ENCODE measurements around the gene AP1M1.

Gene AP1M1

GRCh38 chr19:16213076-16213475 is 15.4 kb downstream of the AP1M1 start:
- no peak for DNase-seq (ENCODE audit: low read depth)

DNA sequence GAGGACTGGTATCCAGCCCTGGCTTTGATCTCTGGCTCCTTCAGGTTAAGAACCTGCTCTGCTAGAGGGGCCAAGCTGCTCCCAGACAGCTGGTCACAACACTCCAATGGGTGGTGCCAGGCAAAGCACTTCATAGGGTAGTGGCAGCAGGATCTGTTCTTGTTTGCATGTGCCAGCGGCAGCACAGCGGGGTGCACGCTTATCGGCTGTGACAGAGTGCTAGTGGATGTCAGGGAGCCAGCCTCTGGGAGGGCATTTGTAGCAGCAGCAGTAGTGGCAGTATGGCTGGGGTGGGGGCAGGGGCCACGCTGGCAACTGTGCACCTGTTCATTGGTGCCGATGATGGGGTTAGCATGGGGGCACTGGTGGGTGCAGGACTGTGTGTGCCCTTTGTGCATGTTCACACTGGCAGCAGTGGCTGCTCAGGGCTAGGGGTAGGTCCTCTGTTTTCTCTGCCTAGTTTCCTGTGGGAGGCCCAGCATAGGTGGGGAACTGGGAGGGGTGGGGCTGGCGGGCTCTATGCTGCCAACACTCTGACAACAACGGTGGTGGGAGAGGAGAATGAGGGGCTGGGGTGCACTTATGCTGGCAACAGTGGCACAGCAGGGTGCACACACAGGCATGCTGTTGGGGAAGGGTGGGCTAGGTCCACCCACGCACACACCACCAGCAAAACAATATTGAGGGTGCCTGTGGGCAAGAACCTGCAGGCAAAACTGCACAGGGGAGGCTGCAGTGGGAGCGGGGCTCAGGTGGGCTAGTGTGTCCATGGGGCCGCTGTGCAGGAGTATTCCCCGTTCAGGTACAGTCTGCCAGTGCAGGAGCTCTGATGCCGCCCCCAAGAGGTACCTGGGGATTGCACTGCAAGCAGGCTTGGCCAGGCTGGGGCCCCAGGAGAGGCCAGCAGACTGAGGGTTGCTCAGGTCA is 19.3 kb downstream of the AP1M1 start:
- TF ChIP-seq, protein P1, sequence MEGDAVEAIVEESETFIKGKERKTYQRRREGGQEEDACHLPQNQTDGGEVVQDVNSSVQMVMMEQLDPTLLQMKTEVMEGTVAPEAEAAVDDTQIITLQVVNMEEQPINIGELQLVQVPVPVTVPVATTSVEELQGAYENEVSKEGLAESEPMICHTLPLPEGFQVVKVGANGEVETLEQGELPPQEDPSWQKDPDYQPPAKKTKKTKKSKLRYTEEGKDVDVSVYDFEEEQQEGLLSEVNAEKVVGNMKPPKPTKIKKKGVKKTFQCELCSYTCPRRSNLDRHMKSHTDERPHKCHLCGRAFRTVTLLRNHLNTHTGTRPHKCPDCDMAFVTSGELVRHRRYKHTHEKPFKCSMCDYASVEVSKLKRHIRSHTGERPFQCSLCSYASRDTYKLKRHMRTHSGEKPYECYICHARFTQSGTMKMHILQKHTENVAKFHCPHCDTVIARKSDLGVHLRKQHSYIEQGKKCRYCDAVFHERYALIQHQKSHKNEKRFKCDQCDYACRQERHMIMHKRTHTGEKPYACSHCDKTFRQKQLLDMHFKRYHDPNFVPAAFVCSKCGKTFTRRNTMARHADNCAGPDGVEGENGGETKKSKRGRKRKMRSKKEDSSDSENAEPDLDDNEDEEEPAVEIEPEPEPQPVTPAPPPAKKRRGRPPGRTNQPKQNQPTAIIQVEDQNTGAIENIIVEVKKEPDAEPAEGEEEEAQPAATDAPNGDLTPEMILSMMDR (IDR thresholded peaks at IDR 0.05; ENCODE audit: control insufficient read depth, insufficient read depth, low read depth, low read length, missing control alignments), result no peak
- H3K4me3 ChIP-seq (ENCODE audit: control insufficient read depth, low read depth, low read length), result no peak overlapping the region
- no peak for DNase-seq (ENCODE audit: low read depth)

More at GRCh38 chr19:16213076-16213475, 15.4 kb downstream of the AP1M1 start:
- TF ChIP-seq, protein P1 (IDR thresholded peaks at IDR 0.05; ENCODE audit: control insufficient read depth, insufficient read depth, low read depth, low read length, missing control alignments), result no peak
- H3K4me3 ChIP-seq (ENCODE audit: control insufficient read depth, low read depth, low read length), result no peak overlapping the region

- TF ChIP-seq, protein P1 (IDR thresholded peaks at IDR 0.05; ENCODE audit: control insufficient read depth, insufficient read depth, low read depth, low read length, missing control alignments), result no peak
Measured at GRCh38 chr19:16217716-16218451, 20.2 kb downstream of the AP1M1 start.

DNA sequence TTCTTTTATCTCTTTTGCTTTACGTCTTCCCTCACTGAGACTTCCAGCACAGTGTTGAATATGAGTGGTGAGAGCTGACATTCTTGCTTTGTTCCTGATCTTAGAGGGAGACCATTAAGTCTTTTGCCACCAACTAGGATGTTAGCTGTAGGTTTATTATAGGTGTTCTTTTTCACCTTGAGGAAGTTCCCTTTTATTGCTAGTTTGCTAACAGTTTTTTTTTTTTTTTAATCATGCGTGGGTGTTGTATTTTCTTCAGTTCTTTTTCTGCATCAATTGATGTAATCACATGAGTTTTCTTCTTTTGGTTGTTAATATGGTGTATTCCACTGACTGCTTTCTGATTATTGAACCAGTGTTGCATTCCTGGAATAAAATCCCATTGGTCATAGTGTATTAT is 21.1 kb downstream of the AP1M1 start:
- no peak overlapping the region for H3K4me3 ChIP-seq (ENCODE audit: control insufficient read depth, low read depth, low read length)
- TF ChIP-seq, protein P1 (IDR thresholded peaks at IDR 0.05; ENCODE audit: control insufficient read depth, insufficient read depth, low read depth, low read length, missing control alignments), result no peak
- DNase-seq (ENCODE audit: low read depth), result no peak

More at GRCh38 chr19:16217716-16218451, 20.2 kb downstream of the AP1M1 start:
- no peak for DNase-seq (ENCODE audit: low read depth)
- H3K4me3 ChIP-seq (ENCODE audit: control insufficient read depth, low read depth, low read length), result no peak overlapping the region

DNA sequence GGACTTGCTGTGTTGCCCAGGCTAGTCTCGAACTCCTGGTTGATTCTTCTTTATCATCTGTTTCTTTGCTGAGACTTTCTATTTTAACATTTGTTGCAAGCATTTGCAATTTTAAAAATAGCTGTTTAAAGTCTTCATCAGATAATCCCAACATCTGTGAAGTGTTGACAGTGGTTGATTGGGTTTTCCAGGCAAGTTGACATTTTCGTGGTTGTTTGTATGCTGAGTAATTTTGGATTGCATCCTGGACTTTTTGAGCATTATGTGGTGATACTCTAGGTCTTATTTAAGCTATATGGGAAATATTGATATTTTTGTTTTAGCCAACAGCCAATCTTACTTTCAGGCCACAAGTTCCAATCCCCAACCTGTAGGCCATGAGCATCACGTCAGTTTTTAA is 25.1 kb downstream of the AP1M1 start:
- H3K4me3 ChIP-seq (ENCODE audit: control insufficient read depth, low read depth, low read length), result no peak overlapping the region
- DNase-seq (ENCODE audit: low read depth), result no peak
- TF ChIP-seq, protein P1 (IDR thresholded peaks at IDR 0.05; ENCODE audit: control insufficient read depth, insufficient read depth, low read depth, low read length, missing control alignments), result no peak

DNA sequence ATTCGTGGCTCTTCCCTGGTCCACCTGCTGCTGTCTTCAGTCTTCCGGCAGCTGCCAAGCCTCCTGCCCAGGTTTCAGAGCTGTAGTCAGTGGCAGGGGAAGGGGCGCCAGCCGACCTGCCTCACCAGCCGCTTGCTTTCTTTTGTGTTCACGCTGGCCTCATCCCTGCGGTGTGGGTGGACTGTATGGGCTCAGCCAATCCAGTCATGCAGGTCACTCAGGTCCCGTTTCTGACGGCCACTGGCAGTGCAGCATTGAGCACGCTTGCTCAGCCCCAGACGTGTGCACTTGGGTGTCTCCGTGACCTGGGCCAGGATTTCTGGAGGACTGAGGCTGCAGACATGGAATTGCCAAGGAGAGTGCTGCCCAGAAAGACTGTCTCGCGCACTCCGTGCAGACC is 26.0 kb downstream of the AP1M1 start:
- TF ChIP-seq, protein P1 (IDR thresholded peaks at IDR 0.05; ENCODE audit: control insufficient read depth, insufficient read depth, low read depth, low read length, missing control alignments), result no peak
- DNase-seq (ENCODE audit: low read depth), result no peak
- no peak overlapping the region for H3K4me3 ChIP-seq (ENCODE audit: control insufficient read depth, low read depth, low read length)

All from AG09309 (cell line).